Measurements from ENCODE around the gene KHNYN.

Gene KHNYN

GRCh38 chr14:24432259-24433131 is 2.7 kb downstream of the KHNYN start:
- peak in 1 of 42 donors; percentile 27 for DNase-seq
- intact Hi-C loops (cut with DNase I), result no loop called here

- no peak for DNase-seq
- intact Hi-C loops (cut with DNase I), result no loop called here
These were observed 4.3 kb downstream of the KHNYN start for GRCh38 chr14:24434036-24434435.

- intact Hi-C loops (cut with DNase I), result loop anchor here (5.0 kb wide), 1 partner anchor 102 kb away; no protein-coding TSS in a partner anchor
- DNase-seq, result no peak
These were observed 4.9 kb downstream of the KHNYN start for GRCh38 chr14:24434676-24435075.

GRCh38 chr14:24435192-24435810 is 5.5 kb downstream of the KHNYN start:
- intact Hi-C loops (cut with DNase I), result loop anchor here (5.0 kb wide), 1 partner anchor 103 kb away; no protein-coding TSS in a partner anchor
- DNase-seq, result no peak

GRCh38 chr14:24435998-24436354 is 6.2 kb downstream of the KHNYN start:
- intact Hi-C loops (cut with DNase I), result loop anchor here (5.0 kb wide), 1 partner anchor 104 kb away; no protein-coding TSS in a partner anchor
- no peak for DNase-seq

- intact Hi-C loops (cut with DNase I), result loop anchor here (5.0 kb wide), 1 partner anchor 104 kb away; no protein-coding TSS in a partner anchor
- peak in 27 of 42 donors; percentile 28 to 79 (median 59) for DNase-seq
These were observed 6.7 kb downstream of the KHNYN start for GRCh38 chr14:24436355-24437019.

- DNase-seq, result no peak
- intact Hi-C loops (cut with DNase I), result loop anchor here (5.0 kb wide), 1 partner anchor 105 kb away; no protein-coding TSS in a partner anchor
These were observed 7.4 kb downstream of the KHNYN start for GRCh38 chr14:24437020-24437735.

- intact Hi-C loops (cut with DNase I), result loop anchor here (5.0 kb wide), 1 partner anchor 105 kb away; no protein-coding TSS in a partner anchor
- no peak for DNase-seq
These were observed 7.9 kb downstream of the KHNYN start for GRCh38 chr14:24437736-24438067.

- DNase-seq, result no peak
- intact Hi-C loops (cut with DNase I), result loop anchor here (5.0 kb wide), 1 partner anchor 106 kb away; no protein-coding TSS in a partner anchor
These were observed 8.7 kb downstream of the KHNYN start for GRCh38 chr14:24438223-24439097.

- DNase-seq, result no peak
- intact Hi-C loops (cut with DNase I), result loop anchor here (5.0 kb wide), 1 partner anchor 107 kb away; no protein-coding TSS in a partner anchor
These were observed 9.5 kb downstream of the KHNYN start for GRCh38 chr14:24439257-24439656.

- intact Hi-C loops (cut with DNase I), result loop anchor here (5.0 kb wide), 2 partner anchors 108 to 198 kb away; partner anchors contain the start of gene TINF2
- no peak for DNase-seq
These were observed 10.3 kb downstream of the KHNYN start for GRCh38 chr14:24439830-24440605.

- DNase-seq, result no peak
- intact Hi-C loops (cut with DNase I), result loop anchor here (5.0 kb wide), 1 partner anchor 199 kb away; the partner anchor contains the start of gene TINF2
These were observed 11.0 kb downstream of the KHNYN start for GRCh38 chr14:24440606-24441399.

GRCh38 chr14:24441485-24441884 is 11.7 kb downstream of the KHNYN start:
- intact Hi-C loops (cut with DNase I), result loop anchor here (5.0 kb wide), 1 partner anchor 199 kb away; the partner anchor contains the start of gene TINF2
- DNase-seq, result no peak

- peak in 1 of 42 donors; percentile 15 for DNase-seq
- intact Hi-C loops (cut with DNase I), result loop anchor here (5.0 kb wide), 1 partner anchor 200 kb away; the partner anchor contains the start of gene TINF2
These were observed 12.1 kb downstream of the KHNYN start for GRCh38 chr14:24441904-24442239.

GRCh38 chr14:24442240-24443052 is 12.7 kb downstream of the KHNYN start, which contains the start of gene SDR39U1:
SDR39U1 (minus strand) TSS chr14:24442776; CDS start chr14:24442769, 7 bp downstream.
- intact Hi-C loops (cut with DNase I), result loop anchor here (5.0 kb wide), 1 partner anchor 200 kb away; the partner anchor contains the start of gene TINF2
- peak; percentile 93 to 99 (median 97) for DNase-seq
